ENCODE data around the gene ABCC12. TPM values are rescaled to one million over a fixed set of nuclear protein-coding genes. Genes with fewer than 3 reads are reported as not detected.
"Not testable (repeated sequence)": the region's sequence is repeated elsewhere in the genome, so short reads cannot be mapped to it uniquely, and the experiment has no call there.

Gene ABCC12
- total RNA-seq, 1 donor from 2014 or later: 0.14 TPM

GRCh38 chr16:48169896-48170295, 14.1 kb upstream of the ABCC12 start:
- DNase-seq (ENCODE audit: missing footprints) (no peak), ATAC-seq (no peak)
- intact Hi-C loops (cut with DNase I): no loop called here

GRCh38 chr16:48168075-48168474, 12.3 kb upstream of the ABCC12 start:
- intact Hi-C loops (cut with DNase I): no loop called here
- ATAC-seq: no peak
- no peak for DNase-seq (ENCODE audit: missing footprints)

GRCh38 chr16:48166617-48167016, 10.8 kb upstream of the ABCC12 start:
- intact Hi-C loops (cut with DNase I); DNase-seq (ENCODE audit: missing footprints); ATAC-seq: not testable (repeated sequence)

- DNase-seq (ENCODE audit: missing footprints): no peak
- no peak for ATAC-seq
- intact Hi-C loops (cut with DNase I): loop anchor here (1.0 to 2.0 kb wide), 2 partner anchors 1023 to 1129 kb away; partner anchors contain the start of gene NETO2
Measured at GRCh38 chr16:48165961-48166578, 10.3 kb upstream of the ABCC12 start.

GRCh38 chr16:48164907-48165715, 9.3 kb upstream of the ABCC12 start:
- peak; percentile 92 for ATAC-seq
- intact Hi-C loops (cut with DNase I): loop anchor here (1.0 to 5.0 kb wide), 3 partner anchors 1022 to 1218 kb away; partner anchors contain the start of gene NETO2

GRCh38 chr16:48162839-48163410, 7.1 kb upstream of the ABCC12 start:
- no peak for ATAC-seq
- intact Hi-C loops (cut with DNase I): loop anchor here (5.0 kb wide), 1 partner anchor 1216 kb away; no protein-coding TSS in a partner anchor

More at GRCh38 chr16:48164907-48165715, 9.3 kb upstream of the ABCC12 start:
- peak; percentile 87 for DNase-seq (ENCODE audit: missing footprints)

GRCh38 chr16:48161906-48162305, 6.1 kb upstream of the ABCC12 start:
- no peak for DNase-seq (ENCODE audit: missing footprints)
- ATAC-seq: no peak
- intact Hi-C loops (cut with DNase I): loop anchor here (5.0 kb wide), 1 partner anchor 1215 kb away; no protein-coding TSS in a partner anchor

More at GRCh38 chr16:48162839-48163410, 7.1 kb upstream of the ABCC12 start:
- no peak for DNase-seq (ENCODE audit: missing footprints)

GRCh38 chr16:48160575-48160974, 4.8 kb upstream of the ABCC12 start:
- no peak for DNase-seq (ENCODE audit: missing footprints)
- ATAC-seq: no peak
- intact Hi-C loops (cut with DNase I): loop anchor here (5.0 kb wide), 1 partner anchor 1213 kb away; no protein-coding TSS in a partner anchor

GRCh38 chr16:48158296-48158695, 2.5 kb upstream of the ABCC12 start:
- ATAC-seq (no peak), DNase-seq (ENCODE audit: missing footprints) (no peak)
- intact Hi-C loops (cut with DNase I): loop anchor here (5.0 kb wide), 1 partner anchor 106 kb away; no protein-coding TSS in a partner anchor

GRCh38 chr16:48157794-48158193, 2.0 kb upstream of the ABCC12 start:
- no peak for ATAC-seq
- intact Hi-C loops (cut with DNase I): loop anchor here (2.0 to 5.0 kb wide), 2 partner anchors 105 to 1017 kb away; no protein-coding TSS in a partner anchor
- DNase-seq (ENCODE audit: missing footprints): no peak

- ATAC-seq (no peak), DNase-seq (ENCODE audit: missing footprints) (no peak)
- intact Hi-C loops (cut with DNase I): loop anchor here (2.0 to 5.0 kb wide), 2 partner anchors 105 to 1017 kb away; no protein-coding TSS in a partner anchor
Measured at GRCh38 chr16:48157302-48157701, 1.5 kb upstream of the ABCC12 start.

GRCh38 chr16:48156790-48157209, 1.0 kb upstream of the ABCC12 start:
- DNase-seq (ENCODE audit: missing footprints) (peak; percentile 92), ATAC-seq (peak; percentile 46)
- intact Hi-C loops (cut with DNase I): loop anchor here (2.0 to 5.0 kb wide), 2 partner anchors 104 to 1016 kb away; no protein-coding TSS in a partner anchor

GRCh38 chr16:48153774-48154173, 2.0 kb downstream of the ABCC12 start:
- DNase-seq (ENCODE audit: missing footprints) (no peak), ATAC-seq (no peak)
- intact Hi-C loops (cut with DNase I): no loop called here

GRCh38 chr16:48152226-48152625, 3.6 kb downstream of the ABCC12 start:
- ATAC-seq: no peak
- intact Hi-C loops (cut with DNase I): no loop called here
- DNase-seq (ENCODE audit: missing footprints): no peak

- ATAC-seq (no peak), DNase-seq (ENCODE audit: missing footprints) (no peak)
- intact Hi-C loops (cut with DNase I): no loop called here
Measured at GRCh38 chr16:48150707-48151106, 5.1 kb downstream of the ABCC12 start.

- no peak for DNase-seq (ENCODE audit: missing footprints)
- intact Hi-C loops (cut with DNase I): no loop called here
- ATAC-seq: no peak
Measured at GRCh38 chr16:48146710-48147109, 9.1 kb downstream of the ABCC12 start.

GRCh38 chr16:48146131-48146530, 9.7 kb downstream of the ABCC12 start:
- DNase-seq (ENCODE audit: missing footprints): no peak
- no peak for ATAC-seq
- intact Hi-C loops (cut with DNase I): no loop called here

- no peak for DNase-seq (ENCODE audit: missing footprints)
- no peak for ATAC-seq
- intact Hi-C loops (cut with DNase I): no loop called here
Measured at GRCh38 chr16:48143812-48144368, 11.9 kb downstream of the ABCC12 start.

- DNase-seq (ENCODE audit: missing footprints) (no peak), ATAC-seq (no peak)
Measured at GRCh38 chr16:48140821-48141220, 15.0 kb downstream of the ABCC12 start.

More at GRCh38 chr16:48140821-48141220, 15.0 kb downstream of the ABCC12 start:
- intact Hi-C loops (cut with DNase I): no loop called here
